ENCODE data around the gene PIK3C2G. TPM values are rescaled to one million over a fixed set of nuclear protein-coding genes. Genes with fewer than 3 reads are reported as not detected.

The PIK3C2G gene
- total and polyA plus RNA-seq, 10 of the 15 experiments (the other 5 are each of a cell fraction or from before 2014, with no cell fraction given), result not detected

- TF ChIP-seq BCL3 (IDR thresholded peaks at IDR 0.05; ENCODE audit: borderline replicate concordance, insufficient read depth, low read depth, low read length, poor library complexity, severe bottlenecking) (no peak), ESRRA (IDR thresholded peaks at IDR 0.05; ENCODE audit: low read length) (no peak), HCFC1 (IDR thresholded peaks at IDR 0.05; ENCODE audit: low read length) (no peak), SPI1 (IDR thresholded peaks at IDR 0.05; ENCODE audit: borderline replicate concordance, insufficient read depth, low read depth, low read length) (no peak)
Observed at GRCh38 chr12:18696971-18697602, 435.8 kb downstream of the PIK3C2G start (continued).

Other genes starting within 250 kb of the PIK3C2G start
- gene RERGL, start 171.3 kb upstream of the PIK3C2G start, total RNA-seq (2014; rRNA removed), result 0.28 TPM in 1 of 2 replicates, not detected in the other
- gene RERGL, start 171.3 kb upstream of the PIK3C2G start, total RNA-seq (2014; rRNA removed; fragmentation: Illumina TruSeq; extraction: Trizol), result 0.22 TPM in 1 of 2 replicates, not detected in the other
- gene RERGL, start 171.3 kb upstream of the PIK3C2G start, total RNA-seq (2021), result 0.29 TPM in 1 of 2 replicates, not detected in the other
- 0.10 and 0.22 TPM in 2 replicates for gene RERGL, start 171.3 kb upstream of the PIK3C2G start, polyA plus RNA-seq (2011; rRNA removed)
- gene RERGL, start 171.3 kb upstream of the PIK3C2G start, polyA plus RNA-seq (2014; fragmentation: Illumina TruSeq; extraction: Trizol), result 0.19 and 0.81 TPM in 2 replicates
- gene RERGL, start 171.3 kb upstream of the PIK3C2G start, polyA plus RNA-seq (2014; fragmentation: Nextera tagmentation; extraction: Ambion mirVana), result under 1 TPM; 0.13 to 0.14 TPM
- gene RERGL, start 171.3 kb upstream of the PIK3C2G start, polyA plus RNA-seq (2014; rRNA removed), result 0.14 and 0.60 TPM in 2 replicates
- not detected for gene RERGL, start 171.3 kb upstream of the PIK3C2G start, polyA plus RNA-seq (2016; fragmentation: Nextera tagmentation; extraction: Ambion mirVana)

All from GM12878 (cell line).